Dendritic cell treated with granulocyte-macrophage colony-stimulating factor and Interleukin-4, amounts not matched to agents 40 ng/mL and 50 ng/mL, for 4 days (primary cell): ENCODE results near the gene COX14.

Experiments
- H3K27ac Mint-ChIP-seq: one replicate; pipeline ENCODE4 v1.8.0; 2022; ENCODE audit warnings: mild to moderate bottlenecking, mixed read lengths
- H3K27me3 Mint-ChIP-seq: one replicate; pipeline ENCODE4 v1.8.0; 2022; ENCODE audit warnings: mild to moderate bottlenecking, mixed read lengths
- H3K36me3 Mint-ChIP-seq: one replicate; pipeline ENCODE4 v1.8.0; 2022; ENCODE audit warnings: low read depth, mixed read lengths
- H3K4me1 Mint-ChIP-seq: one replicate; pipeline ENCODE4 v1.8.0; 2022; ENCODE audit warnings: low read depth, mixed read lengths
- H3K4me3 Mint-ChIP-seq: one replicate; pipeline ENCODE4 v1.8.0; 2022; ENCODE audit warnings: mild to moderate bottlenecking, moderate library complexity, mixed read lengths
- H3K9me3 Mint-ChIP-seq: one replicate; pipeline ENCODE4 v1.8.0; 2022; ENCODE audit warnings: mixed read lengths
- intact Hi-C: fragments of 100-400 bp; cut with micrococcal nuclease; formaldehyde crosslinking; loops from one replicate; pipeline ENCODE4 v1.15.0; 2022

Gene COX14

DNA sequence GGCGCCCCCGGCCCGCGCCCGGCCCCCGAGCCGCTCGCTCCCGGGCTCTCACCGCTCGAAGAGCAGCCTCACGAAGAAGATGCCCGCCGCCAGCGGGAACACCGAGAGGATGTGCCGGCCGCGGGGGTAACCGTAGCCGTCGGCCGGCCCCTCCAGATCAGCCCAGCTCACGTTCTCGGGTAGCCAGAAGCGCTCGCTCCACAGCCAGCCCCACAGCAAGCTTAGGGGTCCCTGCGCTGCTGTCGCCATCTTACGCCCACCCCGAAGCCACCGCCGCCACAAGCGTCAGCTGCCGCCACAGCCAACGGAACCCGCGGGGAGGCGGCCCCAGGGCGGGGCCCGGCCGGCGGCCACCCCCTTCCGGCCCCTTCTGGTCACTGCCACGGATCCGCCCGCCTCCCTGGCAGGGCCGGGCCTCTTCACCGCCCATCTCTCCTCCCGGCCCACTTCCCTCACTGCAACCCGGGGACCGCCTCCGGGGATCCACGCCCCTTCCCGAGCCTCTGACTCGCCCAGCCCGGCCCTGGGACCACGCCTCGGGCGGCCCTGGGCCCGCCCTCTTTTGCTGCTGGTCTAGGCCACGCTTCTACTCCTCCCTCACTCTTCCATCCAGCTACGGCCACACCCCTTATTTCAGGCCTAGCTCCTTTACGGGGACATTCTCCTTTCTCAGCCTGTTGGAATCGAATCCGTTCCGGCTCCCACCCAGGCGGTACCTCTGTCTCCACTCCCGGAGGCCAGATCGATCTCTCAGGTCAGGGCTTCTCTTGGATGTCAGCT lies 55.2 kb downstream of the COX14 start, which contains the start of gene CERS5:
TSS of gene CERS5 (minus strand) at position 321 of the 780 bp plus-strand sequence. CDS start at position 249, 72 bp downstream.
- intact Hi-C loops, result loop anchor here (1.0 kb wide), 2 partner anchors 55 to 82 kb away; partner anchors contain the start of genes COX14 and SMARCD1
- no peaks in the 10 kb centered on the region for H3K9me3 Mint-ChIP-seq
- H3K27ac Mint-ChIP-seq, result peak within 1 kb of the TSS; percentile 92
- H3K4me1 Mint-ChIP-seq, result peaks cover 43% of the 10 kb centered on the region
- H3K4me3 Mint-ChIP-seq, result peak within 1 kb of the TSS; percentile 82
- H3K27me3 Mint-ChIP-seq, result no peaks in the 10 kb centered on the region
- peaks cover 6% of the 10 kb centered on the region for H3K36me3 Mint-ChIP-seq
